H9 (cell line): Measurements from ENCODE around the gene CWC27. TPM values are rescaled to one million over a fixed set of nuclear protein-coding genes. Genes with fewer than 3 reads are reported as not detected.

Experiments
- DNase-seq: peaks from one replicate; pipeline ENCODE4 v3.0.0-alpha.2; 2017
- H2AFZ ChIP-seq: one replicate; pipeline ENCODE4 v1.6.1; 2013; ENCODE audit warnings: mild to moderate bottlenecking, low read length, control low read depth, moderate library complexity
- H2AK5ac ChIP-seq: 2 replicates; pipeline ENCODE4 v1.6.1; 2013; ENCODE audit warnings: low read length, control low read depth, mixed read lengths; ENCODE audit not compliant: insufficient read length
- H2BK120ac ChIP-seq: one replicate; pipeline ENCODE4 v1.6.1; 2013; ENCODE audit warnings: low read depth, mild to moderate bottlenecking, low read length, control low read depth, inconsistent platforms; ENCODE audit not compliant: poor library complexity, severe bottlenecking
- H2BK12ac ChIP-seq: 2 replicates; pipeline ENCODE4 v1.6.1; 2013; ENCODE audit warnings: low read length, control low read depth, mixed read lengths, low read depth; ENCODE audit not compliant: insufficient read length
- H2BK15ac ChIP-seq: 2 replicates; pipeline ENCODE4 v1.6.1; 2013; ENCODE audit warnings: low read depth, low read length, control low read depth
- H2BK20ac ChIP-seq: one replicate; pipeline ENCODE4 v1.6.1; 2013; ENCODE audit warnings: low read depth, mild to moderate bottlenecking, low read length, control low read depth, inconsistent platforms; ENCODE audit not compliant: poor library complexity, severe bottlenecking
- H2BK5ac ChIP-seq: 2 replicates; pipeline ENCODE4 v1.6.1; 2013; ENCODE audit warnings: low read length, control low read depth, mixed read lengths; ENCODE audit not compliant: insufficient read length
- H3K14ac ChIP-seq: 2 replicates; pipeline ENCODE4 v1.6.1; 2013; ENCODE audit warnings: low read length, control low read depth; ENCODE audit not compliant: insufficient read depth
- H3K18ac ChIP-seq: 2 replicates; pipeline ENCODE4 v1.6.1; 2013; ENCODE audit warnings: low read depth, mild to moderate bottlenecking, mixed read lengths, low read length, control low read depth; ENCODE audit not compliant: insufficient read length
- H3K23ac ChIP-seq: 2 replicates; pipeline ENCODE4 v1.6.1; 2013; ENCODE audit warnings: low read length, control low read depth, mixed read lengths, low read depth; ENCODE audit not compliant: insufficient read length
- H3K23me2 ChIP-seq: 2 replicates; pipeline ENCODE4 v1.6.1; 2013; ENCODE audit warnings: low read depth, mild to moderate bottlenecking, mixed read lengths, low read length, control low read depth; ENCODE audit not compliant: insufficient read length, poor library complexity, severe bottlenecking
- H3K27ac ChIP-seq: 2 replicates; pipeline ENCODE4 v1.5.1; 2013; ENCODE audit warnings: low read length, control low read depth, mixed read lengths, low read depth; ENCODE audit not compliant: insufficient read length
- H3K27me3 ChIP-seq: 2 replicates; pipeline ENCODE4 v1.6.1; 2013; ENCODE audit warnings: low read length, control low read depth, inconsistent platforms; ENCODE audit not compliant: insufficient read depth
- H3K4ac ChIP-seq: 2 replicates; pipeline ENCODE4 v1.6.1; 2013; ENCODE audit warnings: low read depth, mild to moderate bottlenecking, control low read depth, inconsistent platforms, low read length, moderate library complexity
- H3K4me1 ChIP-seq: 2 replicates; pipeline ENCODE4 v1.6.1; 2013; ENCODE audit warnings: low read length, control low read depth, inconsistent platforms; ENCODE audit not compliant: insufficient read depth
- H3K4me2 ChIP-seq: 2 replicates; pipeline ENCODE4 v1.6.1; 2013; ENCODE audit warnings: low read length, control low read depth, mixed read lengths; ENCODE audit not compliant: insufficient read length, insufficient read depth
- H3K56ac ChIP-seq: 2 replicates; pipeline ENCODE4 v1.6.1; 2013; ENCODE audit warnings: low read depth, mild to moderate bottlenecking, mixed read lengths, low read length, control low read depth; ENCODE audit not compliant: insufficient read length
- H3K79me1 ChIP-seq: 2 replicates; pipeline ENCODE4 v1.6.1; 2013; ENCODE audit warnings: low read depth, mild to moderate bottlenecking, moderate library complexity, low read length, control low read depth, inconsistent platforms; ENCODE audit not compliant: insufficient read depth, poor library complexity, severe bottlenecking
- H3K79me2 ChIP-seq: 2 replicates; pipeline ENCODE4 v1.6.1; 2013; ENCODE audit warnings: low read length, control low read depth, inconsistent platforms; ENCODE audit not compliant: insufficient read depth
- H3K9ac ChIP-seq: 2 replicates; pipeline ENCODE4 v1.6.1; 2013; ENCODE audit warnings: low read length, control low read depth, mixed read lengths; ENCODE audit not compliant: insufficient read length; ENCODE audit errors: extremely low read depth
- H3K9me3 ChIP-seq: one replicate; pipeline ENCODE4 v1.6.1; 2013; ENCODE audit warnings: low read depth, low read length, inconsistent platforms; ENCODE audit not compliant: control insufficient read depth
- H3T11ph ChIP-seq: one replicate; pipeline ENCODE4 v1.6.1; 2013; ENCODE audit warnings: mild to moderate bottlenecking, low read length, control low read depth, inconsistent platforms
- H4K20me1 ChIP-seq: one replicate; pipeline ENCODE4 v1.6.1; 2013; ENCODE audit not compliant: control insufficient read depth, insufficient read length, insufficient read depth
- H4K5ac ChIP-seq: 2 replicates; pipeline ENCODE4 v1.6.1; 2013; ENCODE audit warnings: low read depth, mild to moderate bottlenecking, mixed read lengths, low read length, control low read depth; ENCODE audit not compliant: insufficient read length
- H4K8ac ChIP-seq: replicated peaks from 2 replicates; pipeline ENCODE4 v1.6.1; 2013; ENCODE audit warnings: low read length, control low read depth, mixed read lengths, low read depth; ENCODE audit not compliant: insufficient read length
- H4K91ac ChIP-seq: 2 replicates; pipeline ENCODE4 v1.6.1; 2013; ENCODE audit warnings: low read depth, mild to moderate bottlenecking, moderate library complexity, mixed read lengths, low read length, control low read depth; ENCODE audit not compliant: insufficient read length
- H3K27ac Mint-ChIP-seq, 3 experiments: 2 replicates in 2 of 3; 3 replicates in 1 of 3; pipeline ENCODE4 v1.8.0; 2020 to 2021; ENCODE audit warnings: mixed read lengths in 3 of 3, mild to moderate bottlenecking in 1 of 3, moderate library complexity in 1 of 3
- H3K27me3 Mint-ChIP-seq: 2 replicates; pipeline ENCODE4 v1.8.0; 2021; ENCODE audit warnings: low read depth, mild to moderate bottlenecking, moderate library complexity, mixed read lengths
- H3K36me3 Mint-ChIP-seq, 3 experiments: 2 replicates in 2 of 3; 3 replicates in 1 of 3; pipeline ENCODE4 v1.8.0; 2020 to 2021; ENCODE audit warnings: low read depth in 3 of 3, mixed read lengths in 3 of 3; ENCODE audit not compliant: insufficient read depth in 1 of 3
- H3K4me1 Mint-ChIP-seq, 2 experiments: 2 replicates each; pipeline ENCODE4 v1.8.0; 2020; ENCODE audit warnings: mixed read lengths in 2 of 2
- H3K4me3 Mint-ChIP-seq, 2 experiments: 2 replicates in 1 of 2; 3 replicates in 1 of 2; pipeline ENCODE4 v1.8.0; 2020 to 2021; ENCODE audit warnings: mild to moderate bottlenecking in 2 of 2, mixed read lengths in 2 of 2, moderate library complexity in 1 of 2
- H3K9me3 Mint-ChIP-seq, 2 experiments: 2 replicates in 1 of 2; 3 replicates in 1 of 2; pipeline ENCODE4 v1.8.0; 2020; ENCODE audit warnings: mild to moderate bottlenecking in 2 of 2, mixed read lengths in 2 of 2, moderate library complexity in 1 of 2
- CTCF ChIP-seq: fragments of 200-600 bp; sonication (generic); conservative IDR thresholded peaks from 3 replicates; pipeline ENCODE4 v1.8.0; 2021; ENCODE audit warnings: antibody characterized with exemption, mild to moderate bottlenecking
- total RNA-seq: library from RNA; stranded (reverse); gene quantifications from 2 replicates; pipeline ENCODE4 v1.2.1, GENCODE V29; 2021

The CWC27 gene
- total RNA-seq, 1 experiment from 2014 or later: 41.9 TPM

GRCh38 chr5:64873441-64873840, 104.7 kb downstream of the CWC27 start:
- Histone ChIP-seq H4K20me1 (no peaks in the 10 kb centered on the region), H4K8ac (no peak overlapping the region), H2BK12ac (no peak overlapping the region), H3K4me1 (peaks cover 3% of the 10 kb centered on the region; the same call in 1 of the 2 replicates), H2BK120ac (no peak overlapping the region), H3K4ac (no peak overlapping the region), H4K5ac (no peak overlapping the region), H2BK15ac (no peak overlapping the region), H3T11ph (no peak overlapping the region), H3K23me2 (no peaks in the 10 kb centered on the region), H3K79me2 (no peaks in the 10 kb centered on the region), H3K56ac (no peak overlapping the region), H2BK20ac (no peak overlapping the region), H3K4me2 (no peak overlapping the region), H3K14ac (no peak overlapping the region), H3K9me3 (no peaks in the 10 kb centered on the region), H3K9ac (no peak overlapping the region), H2BK5ac (no peak overlapping the region), H3K79me1 (no peaks in the 10 kb centered on the region), H3K27ac (no peak overlapping the region), H2AFZ (no peak overlapping the region), H4K91ac (no peak overlapping the region), H2AK5ac (no peak overlapping the region), H3K18ac (no peak overlapping the region), H3K27me3 (no peaks in the 10 kb centered on the region), H3K23ac (no peak overlapping the region)
- Mint-ChIP-seq H3K4me3 (no peak overlapping the region), H3K27me3 (no peaks in the 10 kb centered on the region), H3K27ac (no peak overlapping the region), H3K4me1 (peaks cover 7 to 10% of the 10 kb centered on the region in 2 experiments), H3K36me3 (no peaks in the 10 kb centered on the region), H3K9me3 (no peaks in the 10 kb centered on the region)
- no peak for TF ChIP-seq CTCF
- DNase-seq: no peak
